ENCODE results near the gene BCAS3.
"Not testable (repeated sequence)": the region's sequence is repeated elsewhere in the genome, so short reads cannot be mapped to it uniquely, and the experiment has no call there.

BCAS3 gene

DNA sequence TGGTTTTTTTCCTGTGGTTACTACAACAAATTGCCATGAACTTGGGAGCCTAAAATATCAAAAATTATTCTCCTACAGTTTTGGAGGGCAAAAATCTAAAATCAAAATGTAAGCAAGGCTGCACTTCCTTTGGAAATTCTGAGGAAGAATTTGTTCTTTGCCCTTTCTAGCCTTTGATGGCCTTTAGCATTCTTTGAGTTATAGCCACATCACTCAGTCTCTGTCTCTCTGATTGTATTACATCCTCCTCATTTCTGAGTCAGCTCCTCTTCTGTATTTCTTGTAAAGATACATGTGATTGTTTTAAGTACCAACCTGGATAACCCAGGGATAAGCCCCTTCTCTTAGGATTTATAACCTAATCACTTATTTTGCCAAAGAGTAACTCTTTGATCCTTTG lies 282.0 kb downstream of the BCAS3 start:
- no peak overlapping the region for H3K9ac ChIP-seq (ENCODE audit: low read length)
- no peak overlapping the region for H3K4me3 ChIP-seq (ENCODE audit: low read length)
- no peaks in the 10 kb centered on the region for H3K9me3 ChIP-seq (ENCODE audit: control insufficient read depth, low read length)
- H3K36me3 ChIP-seq (ENCODE audit: control insufficient read depth, insufficient read depth, low read length) = no peaks in the 10 kb centered on the region
- H3K27me3 ChIP-seq (ENCODE audit: control insufficient read depth, insufficient read depth, low read length) = no peaks in the 10 kb centered on the region
- H3K4me1 ChIP-seq (ENCODE audit: control insufficient read depth, insufficient read depth, low read length) = no peaks in the 10 kb centered on the region

DNA sequence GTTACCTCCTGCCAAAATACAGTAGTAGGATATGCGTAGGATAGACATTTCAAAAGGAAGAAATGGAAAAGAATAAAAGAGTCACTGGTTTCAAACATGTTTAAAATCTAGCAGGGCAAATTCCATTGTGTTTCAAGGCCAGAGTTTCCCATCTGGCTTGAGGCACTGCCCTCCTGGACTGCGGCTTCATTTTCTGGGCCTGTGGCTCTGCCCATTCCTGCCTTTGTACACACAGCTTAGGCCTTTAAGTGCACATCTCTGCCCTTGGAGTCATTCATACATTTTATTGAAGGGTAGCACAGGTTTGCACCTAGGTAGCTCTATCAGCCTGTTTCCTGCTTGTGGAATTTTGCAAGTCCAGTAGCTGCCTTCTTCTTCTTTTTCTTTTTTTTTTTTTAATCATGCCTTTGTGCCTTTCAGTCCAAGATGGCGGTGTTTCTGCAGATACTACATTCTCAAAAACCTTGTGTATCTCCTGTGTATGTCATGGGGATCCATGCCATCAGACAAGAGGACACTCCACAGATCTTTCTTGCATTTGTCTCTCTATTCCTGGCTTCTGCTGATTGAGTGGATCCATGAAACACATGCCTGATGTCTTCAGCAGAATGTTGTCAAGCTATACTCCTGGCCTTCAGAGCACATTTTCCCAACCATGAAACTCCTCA lies 282.9 kb downstream of the BCAS3 start:
- Histone ChIP-seq H3K4me1 (ENCODE audit: control insufficient read depth, insufficient read depth, low read length) (no peaks in the 10 kb centered on the region), H3K4me3 (ENCODE audit: low read length) (no peak overlapping the region), H3K9ac (ENCODE audit: low read length) (no peak overlapping the region), H3K9me3 (ENCODE audit: control insufficient read depth, low read length) (no peaks in the 10 kb centered on the region), H3K36me3 (ENCODE audit: control insufficient read depth, insufficient read depth, low read length) (no peaks in the 10 kb centered on the region), H3K27me3 (ENCODE audit: control insufficient read depth, insufficient read depth, low read length) (no peaks in the 10 kb centered on the region)

DNA sequence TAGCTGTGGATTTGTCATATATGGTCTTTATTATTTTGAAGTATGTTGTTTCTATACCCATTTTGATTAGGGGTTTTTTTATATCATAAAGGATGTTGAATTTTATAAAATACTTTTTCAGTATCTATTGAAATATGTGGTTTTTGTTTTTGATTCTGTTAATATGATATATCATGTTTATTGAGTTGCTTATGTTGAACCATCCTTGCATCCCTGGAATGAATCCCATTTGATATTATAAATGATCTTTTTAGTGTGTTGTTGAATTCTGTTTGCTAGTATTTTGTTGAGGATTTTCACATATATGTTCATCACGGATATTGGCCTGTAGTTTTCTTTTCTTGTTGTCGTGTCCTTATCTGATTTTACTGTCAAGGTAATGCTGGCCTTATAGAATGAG lies 286.5 kb downstream of the BCAS3 start:
- Histone ChIP-seq H3K9ac (ENCODE audit: low read length) (no peak overlapping the region), H3K27me3 (ENCODE audit: control insufficient read depth, insufficient read depth, low read length) (no peaks in the 10 kb centered on the region), H3K4me3 (ENCODE audit: low read length) (no peak overlapping the region), H3K36me3 (ENCODE audit: control insufficient read depth, insufficient read depth, low read length) (no peaks in the 10 kb centered on the region), H3K4me1 (ENCODE audit: control insufficient read depth, insufficient read depth, low read length) (no peaks in the 10 kb centered on the region), H3K9me3 (ENCODE audit: control insufficient read depth, low read length) (no peaks in the 10 kb centered on the region)

GRCh38 chr17:60968266-60968665 lies 290.6 kb downstream of the BCAS3 start:
- Histone ChIP-seq H3K9ac (ENCODE audit: low read length) (no peak overlapping the region), H3K4me3 (ENCODE audit: low read length) (no peak overlapping the region), H3K9me3 (ENCODE audit: control insufficient read depth, low read length) (no peaks in the 10 kb centered on the region), H3K4me1 (ENCODE audit: control insufficient read depth, insufficient read depth, low read length) (no peaks in the 10 kb centered on the region), H3K36me3 (ENCODE audit: control insufficient read depth, insufficient read depth, low read length) (no peaks in the 10 kb centered on the region), H3K27me3 (ENCODE audit: control insufficient read depth, insufficient read depth, low read length) (no peaks in the 10 kb centered on the region)

DNA sequence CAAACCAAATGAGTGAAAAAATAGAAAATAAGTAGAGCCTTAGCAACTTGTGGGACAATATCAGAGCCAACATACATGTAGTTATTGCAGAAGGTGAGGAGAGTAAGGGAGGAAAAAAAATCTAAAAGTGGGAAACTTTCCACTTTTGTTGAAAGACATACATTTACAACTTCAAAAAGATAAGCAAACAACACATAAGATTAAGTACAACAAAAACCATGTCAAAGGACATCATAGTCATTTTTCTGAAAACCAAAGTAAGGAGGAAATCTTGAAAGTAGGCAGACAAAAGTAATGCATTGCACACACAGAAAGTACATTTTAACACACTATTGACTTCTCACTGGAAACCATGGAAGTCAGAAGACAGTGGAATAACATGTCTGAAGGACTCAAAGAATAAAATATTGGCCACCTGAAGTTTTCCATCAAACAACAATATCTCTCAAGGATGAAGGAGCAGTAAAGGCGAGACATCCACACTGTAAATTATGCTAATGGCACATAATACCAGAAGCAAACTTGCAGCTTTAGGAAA lies 291.9 kb downstream of the BCAS3 start:
- H3K27me3 ChIP-seq (ENCODE audit: control insufficient read depth, insufficient read depth, low read length) = no peaks in the 10 kb centered on the region
- no peak overlapping the region for H3K4me3 ChIP-seq (ENCODE audit: low read length)
- no peaks in the 10 kb centered on the region for H3K9me3 ChIP-seq (ENCODE audit: control insufficient read depth, low read length)
- no peaks in the 10 kb centered on the region for H3K4me1 ChIP-seq (ENCODE audit: control insufficient read depth, insufficient read depth, low read length)
- no peaks in the 10 kb centered on the region for H3K36me3 ChIP-seq (ENCODE audit: control insufficient read depth, insufficient read depth, low read length)
- no peak overlapping the region for H3K9ac ChIP-seq (ENCODE audit: low read length)

DNA sequence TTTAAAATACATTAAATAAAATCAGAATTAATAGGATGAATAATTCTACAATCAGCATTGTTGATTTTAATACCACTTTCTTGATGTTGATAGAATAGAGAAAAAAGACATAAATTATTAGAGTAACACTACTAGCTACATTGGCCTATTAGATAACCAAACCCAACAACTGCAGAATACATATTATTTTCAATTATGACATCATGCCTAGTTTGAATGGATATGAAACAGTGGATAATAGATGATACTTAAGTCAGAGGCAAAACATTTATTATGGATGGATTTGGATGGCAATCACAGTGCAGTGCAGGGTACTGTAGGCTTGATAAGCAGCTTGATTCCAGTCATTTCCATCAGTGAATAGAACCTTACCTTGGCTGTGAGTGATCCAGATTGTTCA lies 293.1 kb downstream of the BCAS3 start:
- Histone ChIP-seq H3K27me3 (ENCODE audit: control insufficient read depth, insufficient read depth, low read length) (no peaks in the 10 kb centered on the region), H3K36me3 (ENCODE audit: control insufficient read depth, insufficient read depth, low read length) (no peaks in the 10 kb centered on the region), H3K4me1 (ENCODE audit: control insufficient read depth, insufficient read depth, low read length) (no peaks in the 10 kb centered on the region), H3K9me3 (ENCODE audit: control insufficient read depth, low read length) (no peaks in the 10 kb centered on the region), H3K9ac (ENCODE audit: low read length) (no peak overlapping the region), H3K4me3 (ENCODE audit: low read length) (no peak overlapping the region)

GRCh38 chr17:60971515-60972369 lies 294.1 kb downstream of the BCAS3 start:
- no peak overlapping the region for H3K4me3 ChIP-seq (ENCODE audit: low read length)

GRCh38 chr17:60976861-60977260 lies 299.2 kb downstream of the BCAS3 start:
- H3K4me3 ChIP-seq (ENCODE audit: low read length); H3K9me3 ChIP-seq (ENCODE audit: control insufficient read depth, low read length); H3K36me3 ChIP-seq (ENCODE audit: control insufficient read depth, insufficient read depth, low read length): not testable (repeated sequence)

More at GRCh38 chr17:60971515-60972369, 294.1 kb downstream of the BCAS3 start:
- Histone ChIP-seq H3K36me3 (ENCODE audit: control insufficient read depth, insufficient read depth, low read length) (no peaks in the 10 kb centered on the region), H3K9me3 (ENCODE audit: control insufficient read depth, low read length) (no peaks in the 10 kb centered on the region), H3K9ac (ENCODE audit: low read length) (no peak overlapping the region), H3K27me3 (ENCODE audit: control insufficient read depth, insufficient read depth, low read length) (no peaks in the 10 kb centered on the region), H3K4me1 (ENCODE audit: control insufficient read depth, insufficient read depth, low read length) (no peaks in the 10 kb centered on the region)

GRCh38 chr17:60989379-60989778 lies 311.7 kb downstream of the BCAS3 start:
- Histone ChIP-seq H3K27me3 (ENCODE audit: control insufficient read depth, insufficient read depth, low read length) (no peaks in the 10 kb centered on the region), H3K4me1 (ENCODE audit: control insufficient read depth, insufficient read depth, low read length) (no peaks in the 10 kb centered on the region), H3K9ac (ENCODE audit: low read length) (no peak overlapping the region), H3K36me3 (ENCODE audit: control insufficient read depth, insufficient read depth, low read length) (no peaks in the 10 kb centered on the region), H3K4me3 (ENCODE audit: low read length) (no peak overlapping the region), H3K9me3 (ENCODE audit: control insufficient read depth, low read length) (no peaks in the 10 kb centered on the region)

More at GRCh38 chr17:60976861-60977260, 299.2 kb downstream of the BCAS3 start:
- H3K9ac ChIP-seq (ENCODE audit: low read length); H3K4me1 ChIP-seq (ENCODE audit: control insufficient read depth, insufficient read depth, low read length); H3K27me3 ChIP-seq (ENCODE audit: control insufficient read depth, insufficient read depth, low read length): not testable (repeated sequence)

- no peaks in the 10 kb centered on the region for H3K27me3 ChIP-seq (ENCODE audit: control insufficient read depth, insufficient read depth, low read length)
- H3K4me1 ChIP-seq (ENCODE audit: control insufficient read depth, insufficient read depth, low read length) = no peaks in the 10 kb centered on the region
- no peaks in the 10 kb centered on the region for H3K9me3 ChIP-seq (ENCODE audit: control insufficient read depth, low read length)
- no peak overlapping the region for H3K4me3 ChIP-seq (ENCODE audit: low read length)
- no peaks in the 10 kb centered on the region for H3K36me3 ChIP-seq (ENCODE audit: control insufficient read depth, insufficient read depth, low read length)
- no peak overlapping the region for H3K9ac ChIP-seq (ENCODE audit: low read length)
Observed at GRCh38 chr17:60989846-60990245, 312.2 kb downstream of the BCAS3 start.

DNA sequence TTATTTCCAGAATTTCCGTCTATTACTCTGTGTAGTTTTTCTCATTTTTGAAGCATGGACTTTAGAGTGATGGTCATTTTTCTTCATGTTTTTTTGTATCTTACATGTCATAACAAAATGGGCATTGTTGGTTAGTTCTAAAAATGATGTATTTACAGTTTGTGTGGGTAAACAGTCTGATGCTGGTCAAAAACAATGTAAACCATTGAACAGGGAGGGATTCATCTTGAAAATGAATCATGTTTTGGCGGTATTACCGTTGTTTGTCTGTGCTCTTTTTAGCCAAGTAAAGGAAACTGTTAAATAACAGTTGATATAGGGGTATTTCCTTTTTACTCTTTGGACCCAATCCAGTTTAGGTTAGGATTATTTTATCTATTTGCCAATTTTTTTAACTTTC lies 315.8 kb downstream of the BCAS3 start:
- no peak overlapping the region for H3K9ac ChIP-seq (ENCODE audit: low read length)
- H3K4me1 ChIP-seq (ENCODE audit: control insufficient read depth, insufficient read depth, low read length) = no peaks in the 10 kb centered on the region
- H3K27me3 ChIP-seq (ENCODE audit: control insufficient read depth, insufficient read depth, low read length) = no peaks in the 10 kb centered on the region
- H3K4me3 ChIP-seq (ENCODE audit: low read length) = no peak overlapping the region
- no peaks in the 10 kb centered on the region for H3K9me3 ChIP-seq (ENCODE audit: control insufficient read depth, low read length)
- no peaks in the 10 kb centered on the region for H3K36me3 ChIP-seq (ENCODE audit: control insufficient read depth, insufficient read depth, low read length)

DNA sequence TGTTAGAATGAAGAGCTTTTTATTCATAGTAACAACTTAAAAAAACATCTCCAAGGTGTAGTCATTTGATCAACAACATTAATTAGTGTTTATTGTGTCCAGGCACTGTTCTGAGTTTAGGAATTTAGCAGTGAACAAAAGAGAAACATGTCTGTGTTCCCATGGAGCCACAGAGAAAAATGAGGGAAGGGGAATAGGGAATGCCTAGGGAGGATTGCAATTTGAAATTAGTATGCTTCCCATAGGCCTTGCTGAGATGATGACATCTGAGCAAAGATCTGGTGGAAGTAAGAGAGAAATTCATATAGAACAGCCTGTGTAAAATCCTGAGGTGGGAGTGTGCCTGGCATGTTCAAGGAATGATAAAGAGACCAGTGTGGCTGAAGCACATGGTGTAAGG lies 318.0 kb downstream of the BCAS3 start:
- Histone ChIP-seq H3K4me3 (ENCODE audit: low read length) (no peak overlapping the region), H3K36me3 (ENCODE audit: control insufficient read depth, insufficient read depth, low read length) (no peaks in the 10 kb centered on the region), H3K9me3 (ENCODE audit: control insufficient read depth, low read length) (no peaks in the 10 kb centered on the region), H3K27me3 (ENCODE audit: control insufficient read depth, insufficient read depth, low read length) (no peaks in the 10 kb centered on the region), H3K4me1 (ENCODE audit: control insufficient read depth, insufficient read depth, low read length) (no peaks in the 10 kb centered on the region), H3K9ac (ENCODE audit: low read length) (no peak overlapping the region)
